SK-N-SH (cell line): ENCODE results near the gene ISYNA1.

Source experiments
- SIN3A ChIP-seq: IDR thresholded peaks from 2 replicates; pipeline ENCODE4 v1.6.1; 2012; ENCODE audit warnings: low read depth, mild to moderate bottlenecking, low read length, moderate library complexity, borderline replicate concordance
- TF ChIP-seq, protein P1 (sequence below): IDR thresholded peaks from 2 replicates; pipeline ENCODE4 v1.4.0; 2012; ENCODE audit warnings: low read depth

DNA sequence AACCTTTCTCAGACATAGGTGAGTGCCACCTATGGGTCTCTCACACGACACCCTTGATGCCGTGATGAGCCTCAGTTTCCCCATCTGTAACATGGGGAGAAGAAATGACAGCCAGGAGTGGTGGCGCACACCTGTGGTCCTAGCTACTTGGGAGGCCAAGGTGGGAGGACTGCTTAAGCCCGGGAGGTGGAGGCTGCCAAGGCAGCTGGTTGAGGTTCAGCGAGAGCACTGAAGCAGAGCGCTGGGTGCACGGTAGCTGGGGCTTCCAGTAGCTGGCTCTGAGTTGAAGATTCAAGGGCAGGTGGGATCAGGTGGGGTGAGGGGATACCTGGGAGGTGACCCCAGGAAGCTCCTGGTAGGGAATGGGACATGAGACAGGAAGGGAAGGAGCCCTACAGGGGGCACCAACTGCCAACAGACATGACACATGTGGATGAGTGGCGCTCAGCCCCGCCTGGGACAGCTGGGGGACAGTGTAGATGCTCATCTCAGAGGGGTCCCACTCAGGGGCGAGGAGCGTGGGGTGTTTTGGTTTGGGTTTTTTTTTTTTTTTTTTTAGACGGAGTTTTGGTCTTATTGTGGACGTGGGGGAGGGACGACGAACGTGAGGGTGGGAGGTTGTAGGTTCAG, 25.2 kb downstream of the ISYNA1 start:
- TF ChIP-seq SIN3A: no peak
- TF ChIP-seq, protein P1, sequence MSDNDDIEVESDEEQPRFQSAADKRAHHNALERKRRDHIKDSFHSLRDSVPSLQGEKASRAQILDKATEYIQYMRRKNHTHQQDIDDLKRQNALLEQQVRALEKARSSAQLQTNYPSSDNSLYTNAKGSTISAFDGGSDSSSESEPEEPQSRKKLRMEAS: no peak
